CD4-positive, alpha-beta memory T cell (primary cell): ENCODE data around the gene PHB1. TPM values are rescaled to one million over a fixed set of nuclear protein-coding genes. Genes with fewer than 3 reads are reported as not detected.

Experiments used
- CTCF ChIA-PET: fragments of 350-600 bp; sonication (Branson Sonifier 250); formaldehyde crosslinking; loops from one replicate; lab custom pipeline; 2021; ENCODE audit warnings: inconsistent platforms; ENCODE audit not compliant: partially characterized antibody; lab: Charles Lee
- POLR2A ChIA-PET: fragments of 350-600 bp; sonication (Branson Sonifier 250); formaldehyde crosslinking; loops from one replicate; lab custom pipeline; 2021; ENCODE audit not compliant: partially characterized antibody; lab: Charles Lee
- DNase-seq, 5 donors: peaks; one replicate each; pipeline versions ENCODE4 v3.0.0 to v3.0.0-alpha.2; 2020 to 2022; ENCODE audit warnings: mixed read lengths in 1 of 5
- H3K27ac ChIP-seq: one replicate; pipeline ENCODE4 v1.7.0; 2013; ENCODE audit warnings: low read depth, low read length
- H3K27me3 ChIP-seq: 2 replicates; pipeline ENCODE4 v1.7.0; 2013; ENCODE audit warnings: mild to moderate bottlenecking, low read length, moderate library complexity; ENCODE audit not compliant: insufficient read depth
- H3K36me3 ChIP-seq: 2 replicates; pipeline ENCODE4 v1.7.0; 2013; ENCODE audit warnings: mild to moderate bottlenecking, low read length, moderate library complexity; ENCODE audit not compliant: insufficient read depth
- H3K4me1 ChIP-seq: 2 replicates; pipeline ENCODE4 v1.7.0; 2013; ENCODE audit warnings: mild to moderate bottlenecking, low read length, moderate library complexity; ENCODE audit not compliant: insufficient read depth
- H3K4me3 ChIP-seq, 2 donors: one replicate each; pipeline ENCODE4 v1.7.0; 2013; ENCODE audit warnings: low read length in 2 of 2, mild to moderate bottlenecking in 1 of 2
- H3K9me3 ChIP-seq, 2 donors: one replicate each; pipeline ENCODE4 v1.7.0; 2013; ENCODE audit warnings: low read length in 2 of 2, control low read depth in 1 of 2; ENCODE audit not compliant: control insufficient read depth in 1 of 2
- H3K27ac Mint-ChIP-seq, 7 donors: one replicate each; pipeline ENCODE4 v1.8.0; 2020 to 2021; ENCODE audit warnings: mixed read lengths in 7 of 7, mild to moderate bottlenecking in 6 of 7, inconsistent platforms in 3 of 7, moderate library complexity in 3 of 7
- H3K27me3 Mint-ChIP-seq, 2 donors: one replicate each; pipeline ENCODE4 v1.8.0; 2020 to 2021; ENCODE audit warnings: mixed read lengths in 2 of 2
- H3K36me3 Mint-ChIP-seq, 2 donors: one replicate each; pipeline ENCODE4 v1.8.0; 2020 to 2021; ENCODE audit warnings: mixed read lengths in 2 of 2, inconsistent platforms in 1 of 2, mild to moderate bottlenecking in 1 of 2
- H3K4me1 Mint-ChIP-seq, 4 donors: one replicate each; pipeline ENCODE4 v1.8.0; 2020 to 2021; ENCODE audit warnings: mixed read lengths in 4 of 4, mild to moderate bottlenecking in 1 of 4
- H3K4me3 Mint-ChIP-seq, 8 donors: one replicate each; pipeline ENCODE4 v1.8.0; 2020 to 2021; ENCODE audit warnings: mixed read lengths in 8 of 8, mild to moderate bottlenecking in 7 of 8, moderate library complexity in 6 of 8, inconsistent platforms in 3 of 8
- H3K9me3 Mint-ChIP-seq, 8 donors: one replicate each; pipeline ENCODE4 v1.8.0; 2020 to 2021; ENCODE audit warnings: mixed read lengths in 8 of 8, mild to moderate bottlenecking in 5 of 8, inconsistent platforms in 3 of 8, moderate library complexity in 1 of 8
- intact Hi-C: fragments of 100-400 bp; cut with micrococcal nuclease; formaldehyde crosslinking; loops from one replicate; pipeline ENCODE4 v1.15.1; 2023
- polyA plus RNA-seq, 2 donors: library from polyadenylated mRNA; unstranded; fragments of 300-500 nt; fragmentation: Illumina TruSeq; gene quantifications; one replicate each; pipeline ENCODE4 v1.2.3, GENCODE V29; 2021
- total RNA-seq, 2 experiments: library from RNA; stranded (reverse); gene quantifications; one replicate each; pipeline ENCODE4 v1.2.3, GENCODE V29; 2021

The PHB1 gene
- 10 to 100 TPM; 62.0 to 64.2 TPM for total RNA-seq
- 100 to 1,000 TPM; 153 to 202 TPM for polyA plus RNA-seq

DNA sequence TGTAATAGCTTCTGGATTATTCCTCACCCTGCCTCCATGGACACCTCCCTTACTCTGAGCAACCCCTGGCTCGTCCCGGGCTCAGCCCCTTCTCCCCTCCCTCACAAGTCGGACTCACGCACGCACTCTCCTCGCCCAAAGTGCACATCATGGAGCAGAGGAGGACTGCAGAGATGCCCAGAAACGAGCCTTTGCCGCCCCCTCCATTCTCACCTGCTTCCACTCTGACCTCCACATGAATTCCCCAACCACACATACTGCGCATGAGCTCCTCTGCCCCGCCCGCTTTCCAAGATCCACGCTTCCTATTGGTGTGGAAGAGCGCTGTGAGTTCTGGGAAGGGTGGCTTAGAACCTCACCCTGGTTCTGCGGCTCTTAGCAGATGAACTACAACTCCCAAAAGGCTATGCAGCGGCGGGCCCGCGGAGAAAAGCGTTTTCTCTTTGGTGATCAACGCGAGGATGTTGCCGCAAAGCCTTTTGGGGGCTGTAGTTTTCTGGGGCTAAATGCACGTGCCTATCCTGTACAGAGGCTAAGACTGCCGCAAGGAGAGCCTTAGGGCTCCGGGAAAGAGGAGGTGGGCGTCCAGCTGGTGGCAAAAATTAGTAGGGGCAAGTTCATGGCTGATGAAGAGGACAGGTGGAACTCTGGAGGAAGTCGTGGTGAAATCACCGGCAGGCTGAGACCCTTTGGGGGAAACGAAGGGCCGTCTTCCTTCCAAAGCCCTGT, at the start of gene PHB1:
Gene PHB1, minus strand, starts transcription at position 261 of the 729 bp plus-strand sequence. CDS start 1,618 bp downstream, outside the sequence.
- no peaks in the 10 kb centered on the region for H3K27me3 ChIP-seq
- POLR2A ChIA-PET: interaction anchor here (0.8 to 1.8 kb wide), 10 partner anchors 10 to 333 kb away, joined by 3 to 7 read pairs (median 5); partner anchors contain the start of gene SPOP

GRCh38 chr17:49464049-49464448, 49.4 kb upstream of the PHB1 start:
- peaks cover 0 to 4% of the 10 kb centered on the region in 2 donors for H3K36me3 Mint-ChIP-seq
- H3K27ac ChIP-seq: no peak overlapping the region
- no peaks in the 10 kb centered on the region for H3K4me1 Mint-ChIP-seq
- H3K4me3 ChIP-seq: no peak overlapping the region
- peaks cover 0 to 4% of the 10 kb centered on the region in 2 donors for H3K9me3 ChIP-seq
- no peaks in the 10 kb centered on the region for H3K4me1 ChIP-seq
- POLR2A ChIA-PET: no interaction called here
- no peak overlapping the region for H3K27ac Mint-ChIP-seq
- peaks cover 2 to 7% (median 5%) of the 10 kb centered on the region in 8 donors for H3K9me3 Mint-ChIP-seq
- peaks cover 3% of the 10 kb centered on the region for H3K27me3 ChIP-seq
- H3K36me3 ChIP-seq: no peaks in the 10 kb centered on the region
- no peak for DNase-seq
- H3K4me3 Mint-ChIP-seq: no peak overlapping the region
- peaks cover 45 to 56% of the 10 kb centered on the region in 2 donors for H3K27me3 Mint-ChIP-seq
- intact Hi-C loops: no loop called here
- CTCF ChIA-PET: no interaction called here

More for the DNA sequence above, at the start of gene PHB1:
- Mint-ChIP-seq H3K27me3 (no peaks in the 10 kb centered on the region), H3K9me3 (no peaks in the 10 kb centered on the region), H3K36me3 (peaks cover 22 to 30% of the 10 kb centered on the region in 2 donors), H3K27ac (peak within 1 kb of the TSS; percentile 78 to 99 (median 96)), H3K4me1 (peaks cover 14 to 27% (median 20%) of the 10 kb centered on the region in 4 donors), H3K4me3 (peak within 1 kb of the TSS; percentile 97 to 99 (median 98))
- intact Hi-C loops: loop anchor here (1.0 to 10.0 kb wide), 6 partner anchors 52 to 580 kb away; partner anchors contain the start of genes CALCOCO2, KAT7, SPOP and ZNF652
- Histone ChIP-seq H3K9me3 (no peaks in the 10 kb centered on the region), H3K4me3 (peak within 1 kb of the TSS; percentile 81 to 89), H3K36me3 (peaks cover 28% of the 10 kb centered on the region), H3K27ac (peak within 1 kb of the TSS; percentile 65), H3K4me1 (peaks cover 18% of the 10 kb centered on the region)
- CTCF ChIA-PET: interaction anchor here (0.6 to 10.7 kb wide), 4 partner anchors 16 to 141 kb away, joined by 3 to 163 read pairs (median 4); no protein-coding TSS in a partner anchor
- DNase-seq: peak; percentile 93 to 99 (median 94)

GRCh38 chr17:49461580-49461979, 46.9 kb upstream of the PHB1 start:
- H3K27ac ChIP-seq: no peak overlapping the region
- H3K27me3 ChIP-seq: peaks cover 6% of the 10 kb centered on the region
- ChIA-PET CTCF (interaction anchor here (0.7 kb wide), 1 partner anchor 95 kb away, joined by 3 read pairs; no protein-coding TSS in a partner anchor), POLR2A (no interaction called here)
- no peaks in the 10 kb centered on the region for H3K4me1 ChIP-seq
- peaks cover 0 to 4% of the 10 kb centered on the region in 2 donors for H3K36me3 Mint-ChIP-seq
- DNase-seq: no peak
- intact Hi-C loops: no loop called here
- H3K36me3 ChIP-seq: no peaks in the 10 kb centered on the region
- no peak overlapping the region for H3K27ac Mint-ChIP-seq
- H3K27me3 Mint-ChIP-seq: peaks cover 43 to 54% of the 10 kb centered on the region in 2 donors
- H3K9me3 Mint-ChIP-seq: peaks cover 2 to 7% (median 4%) of the 10 kb centered on the region in 8 donors
- H3K9me3 ChIP-seq: peaks cover 0 to 4% of the 10 kb centered on the region in 2 donors
- H3K4me3 Mint-ChIP-seq: no peak overlapping the region
- no peak overlapping the region for H3K4me3 ChIP-seq
- no peaks in the 10 kb centered on the region for H3K4me1 Mint-ChIP-seq

DNA sequence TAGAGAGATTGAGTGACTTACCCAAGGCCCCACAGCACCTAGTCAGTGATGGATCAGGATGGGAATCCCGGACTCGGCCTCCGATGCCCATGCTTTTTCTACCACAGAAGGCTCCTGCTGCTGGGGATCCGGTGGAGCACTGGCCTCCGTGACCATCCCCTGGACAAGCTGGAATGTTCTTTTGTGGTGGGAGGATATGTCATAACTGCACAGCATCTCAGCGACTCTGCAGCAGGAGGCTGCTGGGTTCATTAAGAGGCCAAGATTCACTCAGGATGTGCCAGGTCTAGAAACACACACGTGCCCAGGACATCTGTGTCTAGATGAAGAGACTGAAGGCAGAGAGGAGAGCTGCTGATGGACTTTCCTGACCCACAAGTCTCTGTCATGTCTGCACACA, 45.7 kb upstream of the PHB1 start:
- Mint-ChIP-seq H3K4me3 (no peak overlapping the region), H3K9me3 (peaks cover 2 to 7% (median 4%) of the 10 kb centered on the region in 8 donors), H3K27ac (no peak overlapping the region), H3K27me3 (peaks cover 47 to 52% of the 10 kb centered on the region in 2 donors), H3K4me1 (peaks cover 0 to 1% (median 0%) of the 10 kb centered on the region in 4 donors), H3K36me3 (peaks cover 0 to 4% of the 10 kb centered on the region in 2 donors)
- H3K36me3 ChIP-seq: no peaks in the 10 kb centered on the region
- ChIA-PET CTCF (no interaction called here), POLR2A (no interaction called here)
- no peak overlapping the region for H3K27ac ChIP-seq
- no peak for DNase-seq
- peaks cover 0 to 4% of the 10 kb centered on the region in 2 donors for H3K9me3 ChIP-seq
- no peak overlapping the region for H3K4me3 ChIP-seq
- H3K4me1 ChIP-seq: no peaks in the 10 kb centered on the region
- peaks cover 6% of the 10 kb centered on the region for H3K27me3 ChIP-seq
- intact Hi-C loops: no loop called here

- Histone ChIP-seq H3K4me3 (no peak overlapping the region), H3K27me3 (peaks cover 6% of the 10 kb centered on the region), H3K9me3 (peaks cover 0 to 4% of the 10 kb centered on the region in 2 donors), H3K27ac (no peak overlapping the region), H3K36me3 (no peaks in the 10 kb centered on the region), H3K4me1 (no peaks in the 10 kb centered on the region)
- H3K27ac Mint-ChIP-seq: no peak overlapping the region
- intact Hi-C loops: no loop called here
- CTCF ChIA-PET: interaction anchor here (1.2 kb wide), 1 partner anchor 37 kb away, joined by 3 read pairs; no protein-coding TSS in a partner anchor
- peaks cover 0 to 7% (median 5%) of the 10 kb centered on the region in 8 donors for H3K9me3 Mint-ChIP-seq
- peaks cover 49 to 50% of the 10 kb centered on the region in 2 donors for H3K27me3 Mint-ChIP-seq
- no peak overlapping the region for H3K4me3 Mint-ChIP-seq
- DNase-seq: no peak
- peaks cover 0 to 4% of the 10 kb centered on the region in 2 donors for H3K36me3 Mint-ChIP-seq
- H3K4me1 Mint-ChIP-seq: peaks cover 0 to 1% (median 0%) of the 10 kb centered on the region in 4 donors
- POLR2A ChIA-PET: no interaction called here
These were observed 44.8 kb upstream of the PHB1 start for GRCh38 chr17:49459401-49459984.

GRCh38 chr17:49457564-49458535, 43.2 kb upstream of the PHB1 start:
- H3K4me1 ChIP-seq: no peaks in the 10 kb centered on the region
- Mint-ChIP-seq H3K27me3 (peaks cover 39 to 42% of the 10 kb centered on the region in 2 donors), H3K9me3 (peaks cover 0 to 2% (median 0%) of the 10 kb centered on the region in 8 donors), H3K27ac (no peak overlapping the region), H3K4me3 (no peak overlapping the region), H3K4me1 (peaks cover 0 to 1% (median under 1%) of the 10 kb centered on the region in 4 donors), H3K36me3 (no peaks in the 10 kb centered on the region)
- H3K27ac ChIP-seq: no peak overlapping the region
- DNase-seq: no peak
- H3K9me3 ChIP-seq: no peaks in the 10 kb centered on the region
- no peaks in the 10 kb centered on the region for H3K36me3 ChIP-seq
- ChIA-PET POLR2A (no interaction called here), CTCF (interaction anchor here (1.2 kb wide), 2 partner anchors 14 to 38 kb away, joined by 3 read pairs; no protein-coding TSS in a partner anchor)
- no peak overlapping the region for H3K4me3 ChIP-seq
- intact Hi-C loops: no loop called here
- peaks cover 6% of the 10 kb centered on the region for H3K27me3 ChIP-seq
